Caco-2 (cell line): Measurements from ENCODE around the gene TENM4. TPM values are rescaled to one million over a fixed set of nuclear protein-coding genes. Genes with fewer than 3 reads are reported as not detected.
A peak's percentile ranks its signal among the peaks of the same experiment; 100 is the strongest.

Source experiments
- BruUV-seq: library from RNA; stranded (reverse); fragments of 400-500 nt; replicated peaks from 2 replicates; lab custom pipeline; 2021; lab: Mats Ljungman, UMichigan
- CTCF ChIA-PET: fragments of 300-600 bp; sonication (Branson Sonifier 250); formaldehyde crosslinking; loops from one replicate; lab custom pipeline; 2022; ENCODE audit warnings: antibody characterized with exemption; lab: Charles Lee
- POLR2A ChIA-PET: fragments of 300-600 bp; sonication (Branson Sonifier 250); formaldehyde crosslinking; loops from one replicate; lab custom pipeline; 2022; ENCODE audit warnings: antibody characterized with exemption; lab: Charles Lee
- DNase-seq, 2 experiments: peaks; one replicate each; pipeline versions ENCODE4 v3.0.0 to v3.0.0-alpha.2; 2020 to 2022
- H3K27me3 ChIP-seq: replicated peaks from 2 replicates; pipeline ENCODE4 v1.6.0; 2011; ENCODE audit warnings: low read length; ENCODE audit not compliant: control insufficient read depth, insufficient read depth
- H3K36me3 ChIP-seq: 2 replicates; pipeline ENCODE4 v1.5.1; 2011; ENCODE audit warnings: low read length; ENCODE audit not compliant: control insufficient read depth, insufficient read depth
- H3K4me1 ChIP-seq: fragments of 250-450 bp; sonication (Bioruptor Pico); 2 replicates; pipeline ENCODE4 v1.5.1; 2020; ENCODE audit warnings: mild to moderate bottlenecking
- H3K4me3 ChIP-seq: 2 replicates; pipeline ENCODE4 v1.5.1; 2011; ENCODE audit warnings: low read depth, mild to moderate bottlenecking, control low read depth, low read length
- H3K9me3 ChIP-seq: fragments of 250-450 bp; sonication (Bioruptor Pico); 2 replicates; pipeline ENCODE4 v1.5.1; 2020; ENCODE audit warnings: mild to moderate bottlenecking, moderate library complexity
- H3K27ac Mint-ChIP-seq: one replicate; pipeline ENCODE4 v1.8.0; 2022; ENCODE audit warnings: mixed read lengths; ENCODE audit not compliant: unreplicated experiment
- H3K27me3 Mint-ChIP-seq: one replicate; pipeline ENCODE4 v1.8.0; 2022; ENCODE audit warnings: mixed read lengths; ENCODE audit not compliant: insufficient read depth, unreplicated experiment
- H3K36me3 Mint-ChIP-seq: one replicate; pipeline ENCODE4 v1.8.0; 2022; ENCODE audit warnings: mild to moderate bottlenecking, mixed read lengths; ENCODE audit not compliant: insufficient read depth, unreplicated experiment
- H3K4me1 Mint-ChIP-seq: one replicate; pipeline ENCODE4 v1.8.0; 2022; ENCODE audit warnings: low read depth, mixed read lengths; ENCODE audit not compliant: unreplicated experiment
- H3K4me3 Mint-ChIP-seq: one replicate; pipeline ENCODE4 v1.8.0; 2022; ENCODE audit warnings: mild to moderate bottlenecking, moderate library complexity, mixed read lengths; ENCODE audit not compliant: unreplicated experiment
- H3K9me3 Mint-ChIP-seq: one replicate; pipeline ENCODE4 v1.8.0; 2022; ENCODE audit warnings: mixed read lengths; ENCODE audit not compliant: unreplicated experiment
- CTCF ChIP-seq, 2 experiments: fragments of 200-600 bp in 1 of 2; IDR thresholded peaks; 1 replicate in 1 of 2; 2 replicates in 1 of 2; pipeline versions ENCODE4 v1.5.1 to v1.8.0; 2011 to 2022; ENCODE audit warnings: antibody characterized with exemption in 1 of 2, control low read depth in 1 of 2, inconsistent platforms in 1 of 2, low read depth in 1 of 2, low read length in 1 of 2, mild to moderate bottlenecking in 1 of 2, moderate library complexity in 1 of 2; ENCODE audit not compliant: insufficient read depth in 1 of 2, severe bottlenecking in 1 of 2, unreplicated experiment in 1 of 2
- intact Hi-C: fragments of 100-400 bp; cut with micrococcal nuclease; formaldehyde crosslinking; loops from one replicate; pipeline ENCODE4 v1.10.0; 2022; ENCODE audit not compliant: unreplicated experiment
- total RNA-seq: library from RNA; stranded (reverse); gene quantifications from 2 replicates; pipeline ENCODE4 v1.2.3, GENCODE V29; 2022

The TENM4 gene
- total RNA-seq, 1 experiment from 2014 or later, result 1.1 TPM

GRCh38 chr11:78669249-78669648, 771.6 kb downstream of the TENM4 start:
- CTCF ChIA-PET, result interaction anchor here (1.1 kb wide), 1 partner anchor 431 kb away, joined by 4 read pairs; no protein-coding TSS in a partner anchor
- no peaks in the 10 kb centered on the region for H3K36me3 ChIP-seq
- no peaks in the 10 kb centered on the region for H3K27me3 ChIP-seq
- Mint-ChIP-seq H3K36me3 (no peaks in the 10 kb centered on the region), H3K27ac (no peak overlapping the region), H3K27me3 (peaks cover 6% of the 10 kb centered on the region), H3K9me3 (no peaks in the 10 kb centered on the region), H3K4me1 (no peaks in the 10 kb centered on the region), H3K4me3 (no peak overlapping the region)
- DNase-seq, result peak in 1 of 2 experiments; percentile 33
- H3K4me3 ChIP-seq, result no peak overlapping the region
- BruUV-seq, result no TSS peak
- no peaks in the 10 kb centered on the region; the same call in 1 of the 2 replicates for H3K9me3 ChIP-seq
- intact Hi-C loops, result no loop called here
- no peak for TF ChIP-seq CTCF (IDR thresholded peaks at IDR 0.05; ENCODE audit: insufficient read depth in 1 of 2, low read depth in 1 of 2, low read length in 1 of 2, severe bottlenecking in 1 of 2, unreplicated experiment in 1 of 2)
- H3K4me1 ChIP-seq, result no peaks in the 10 kb centered on the region
- POLR2A ChIA-PET, result no interaction called here

- H3K9me3 ChIP-seq, result no peaks in the 10 kb centered on the region; the same call in 1 of the 2 replicates
- no TSS peak for BruUV-seq
- no peaks in the 10 kb centered on the region for H3K4me1 ChIP-seq
- Mint-ChIP-seq H3K27ac (no peak overlapping the region), H3K9me3 (no peaks in the 10 kb centered on the region), H3K27me3 (peaks cover 10% of the 10 kb centered on the region), H3K4me1 (no peaks in the 10 kb centered on the region), H3K36me3 (no peaks in the 10 kb centered on the region), H3K4me3 (no peak overlapping the region)
- TF ChIP-seq CTCF (IDR thresholded peaks at IDR 0.05; ENCODE audit: insufficient read depth in 1 of 2, low read depth in 1 of 2, low read length in 1 of 2, severe bottlenecking in 1 of 2, unreplicated experiment in 1 of 2), result no peak
- intact Hi-C loops, result no loop called here
- no peak overlapping the region for H3K4me3 ChIP-seq
- CTCF ChIA-PET, result no interaction called here
- POLR2A ChIA-PET, result no interaction called here
- H3K36me3 ChIP-seq, result no peaks in the 10 kb centered on the region
- peak in 1 of 2 experiments; percentile 14 for DNase-seq
- H3K27me3 ChIP-seq, result no peaks in the 10 kb centered on the region
Observed at GRCh38 chr11:78667461-78667860, 773.4 kb downstream of the TENM4 start.

DNA sequence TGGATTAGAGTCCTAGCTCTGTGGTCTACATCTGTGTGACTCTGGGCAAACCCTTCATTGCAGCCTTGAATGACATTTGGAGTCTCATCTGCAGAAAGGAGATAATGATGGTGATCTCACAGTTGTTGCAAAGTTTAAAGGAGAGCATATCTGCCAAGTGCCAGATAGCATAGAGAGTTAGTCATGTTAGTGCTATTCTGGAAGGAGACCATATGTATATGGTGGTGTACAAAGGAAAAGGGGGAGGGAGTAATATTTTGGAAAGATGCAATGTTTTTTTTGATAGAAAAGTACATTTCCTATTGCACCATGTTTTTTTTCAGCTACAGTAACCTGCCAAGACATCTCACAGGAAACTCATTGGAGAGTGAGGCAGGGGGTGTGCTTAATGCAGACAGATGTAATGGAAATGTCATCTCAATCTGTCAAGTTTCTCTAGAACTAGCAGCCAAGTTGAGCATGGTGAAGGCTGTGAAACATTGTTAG, 774.1 kb downstream of the TENM4 start:
- Histone ChIP-seq H3K27me3 (no peaks in the 10 kb centered on the region), H3K36me3 (no peaks in the 10 kb centered on the region), H3K4me1 (no peaks in the 10 kb centered on the region), H3K4me3 (no peak overlapping the region), H3K9me3 (no peaks in the 10 kb centered on the region; the same call in 1 of the 2 replicates)
- intact Hi-C loops, result no loop called here
- no peak for TF ChIP-seq CTCF (IDR thresholded peaks at IDR 0.05; ENCODE audit: insufficient read depth in 1 of 2, low read depth in 1 of 2, low read length in 1 of 2, severe bottlenecking in 1 of 2, unreplicated experiment in 1 of 2)
- no peak overlapping the region for H3K27ac Mint-ChIP-seq
- H3K9me3 Mint-ChIP-seq, result no peaks in the 10 kb centered on the region
- ChIA-PET CTCF (no interaction called here), POLR2A (no interaction called here)
- H3K4me3 Mint-ChIP-seq, result no peak overlapping the region
- H3K36me3 Mint-ChIP-seq, result no peaks in the 10 kb centered on the region
- no peaks in the 10 kb centered on the region for H3K4me1 Mint-ChIP-seq
- peaks cover 10% of the 10 kb centered on the region for H3K27me3 Mint-ChIP-seq
- DNase-seq, result no peak
- no TSS peak for BruUV-seq
